Ramos (cell line): Measurements from ENCODE around the gene ANKRD13A.
"Not testable (repeated sequence)": the region's sequence is repeated elsewhere in the genome, so short reads cannot be mapped to it uniquely, and the experiment has no call there.

Experiments used
- in situ Hi-C: fragments of 300-500 bp; cut with MboI; formaldehyde crosslinking; loops from one replicate; pipeline ENCODE4 v1.14.3; 2022; ENCODE audit warnings: low sequenced_read_pairs; ENCODE audit not compliant: unreplicated experiment

Gene ANKRD13A

DNA sequence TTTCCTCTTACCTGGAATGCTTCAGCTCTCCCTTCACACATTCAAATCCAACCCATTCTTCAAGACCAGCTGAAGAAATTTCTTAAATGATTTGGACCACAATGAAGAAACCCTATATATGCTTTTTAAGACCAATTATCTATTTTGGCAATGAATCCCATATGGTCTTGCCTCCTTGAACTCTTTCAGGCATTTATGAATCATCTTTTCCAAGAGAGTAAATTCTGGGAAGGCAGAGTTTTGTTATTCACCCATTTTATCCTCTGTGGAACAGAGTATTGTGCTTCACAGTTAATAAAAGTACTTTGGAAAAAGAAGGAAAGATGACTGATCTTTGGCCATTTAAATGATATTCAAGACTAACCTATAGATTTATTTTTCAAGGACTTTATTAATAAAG is 17.0 kb upstream of the ANKRD13A start:
- in situ Hi-C loops = no loop called here

GRCh38 chr12:109983432-109984142 is 15.6 kb upstream of the ANKRD13A start:
- in situ Hi-C loops = no loop called here

DNA sequence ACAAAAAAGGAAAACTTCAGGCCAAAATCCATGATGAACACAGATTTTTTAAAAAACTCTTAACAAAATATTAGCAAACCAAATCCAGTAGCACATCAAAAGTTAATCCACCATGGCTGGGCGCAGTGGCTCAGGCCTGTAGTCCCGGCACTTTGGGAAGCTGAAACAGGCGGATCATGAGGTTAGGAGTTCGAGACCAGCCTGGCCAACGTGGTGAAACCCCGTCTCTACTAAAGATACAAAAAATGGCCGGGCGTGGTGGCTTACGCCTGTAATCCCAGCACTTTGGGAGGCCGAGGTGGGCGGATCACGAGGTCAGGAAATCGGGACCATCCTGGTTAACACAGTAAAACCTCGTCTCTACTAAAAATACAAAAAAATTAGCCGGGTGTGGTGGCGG is 13.0 kb upstream of the ANKRD13A start:
- in situ Hi-C loops = not testable (repeated sequence)

DNA sequence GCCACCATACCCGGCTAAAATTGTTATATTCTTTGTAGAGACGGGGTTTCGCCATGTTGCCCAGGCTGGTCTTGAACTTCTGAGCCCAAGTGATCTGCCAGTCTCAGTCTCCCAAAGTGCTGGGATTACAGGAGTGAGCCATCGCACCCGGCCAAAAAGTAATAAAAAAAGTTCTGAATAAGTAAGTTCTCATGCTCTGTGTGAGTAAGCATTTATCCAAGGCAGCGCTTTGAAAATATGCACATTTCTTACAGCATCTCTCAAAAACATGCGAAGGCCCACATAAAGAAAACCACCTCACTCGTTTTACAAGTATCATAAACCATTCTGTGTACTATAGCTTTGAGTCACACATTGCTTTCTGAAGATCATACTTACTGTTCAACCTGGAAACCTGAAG is 11.6 kb upstream of the ANKRD13A start:
- in situ Hi-C loops = no loop called here

GRCh38 chr12:109988274-109988673 is 11.0 kb upstream of the ANKRD13A start:
- in situ Hi-C loops = no loop called here

- in situ Hi-C loops = no loop called here
These were observed 10.3 kb upstream of the ANKRD13A start for GRCh38 chr12:109988903-109989302.

- in situ Hi-C loops = no loop called here
These were observed 9.8 kb upstream of the ANKRD13A start for GRCh38 chr12:109989380-109989779.

DNA sequence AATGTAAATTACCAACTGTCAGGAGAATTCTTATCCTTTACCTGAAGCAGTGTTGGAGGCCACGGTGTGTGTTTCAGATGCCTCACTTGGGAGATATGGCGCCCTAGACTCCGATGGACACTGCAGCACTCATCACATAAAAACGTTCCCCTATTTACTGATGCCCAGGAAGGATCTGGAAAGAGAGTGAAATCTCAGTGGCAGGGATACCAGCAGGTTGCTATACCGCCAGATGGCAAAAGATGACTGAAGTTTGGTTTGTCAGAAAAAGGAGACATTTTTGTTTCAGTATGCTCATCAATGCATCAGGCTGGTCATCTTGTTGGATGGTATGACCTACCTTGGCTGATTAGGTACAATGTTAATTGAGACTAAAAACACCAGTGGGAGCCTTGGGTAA is 7.6 kb upstream of the ANKRD13A start:
- in situ Hi-C loops = no loop called here

GRCh38 chr12:109993091-109993490 is 6.1 kb upstream of the ANKRD13A start:
- in situ Hi-C loops = no loop called here

- in situ Hi-C loops = no loop called here
These were observed 4.6 kb upstream of the ANKRD13A start for GRCh38 chr12:109994401-109995175.

GRCh38 chr12:109995361-109995685 is 3.9 kb upstream of the ANKRD13A start:
- in situ Hi-C loops = no loop called here

DNA sequence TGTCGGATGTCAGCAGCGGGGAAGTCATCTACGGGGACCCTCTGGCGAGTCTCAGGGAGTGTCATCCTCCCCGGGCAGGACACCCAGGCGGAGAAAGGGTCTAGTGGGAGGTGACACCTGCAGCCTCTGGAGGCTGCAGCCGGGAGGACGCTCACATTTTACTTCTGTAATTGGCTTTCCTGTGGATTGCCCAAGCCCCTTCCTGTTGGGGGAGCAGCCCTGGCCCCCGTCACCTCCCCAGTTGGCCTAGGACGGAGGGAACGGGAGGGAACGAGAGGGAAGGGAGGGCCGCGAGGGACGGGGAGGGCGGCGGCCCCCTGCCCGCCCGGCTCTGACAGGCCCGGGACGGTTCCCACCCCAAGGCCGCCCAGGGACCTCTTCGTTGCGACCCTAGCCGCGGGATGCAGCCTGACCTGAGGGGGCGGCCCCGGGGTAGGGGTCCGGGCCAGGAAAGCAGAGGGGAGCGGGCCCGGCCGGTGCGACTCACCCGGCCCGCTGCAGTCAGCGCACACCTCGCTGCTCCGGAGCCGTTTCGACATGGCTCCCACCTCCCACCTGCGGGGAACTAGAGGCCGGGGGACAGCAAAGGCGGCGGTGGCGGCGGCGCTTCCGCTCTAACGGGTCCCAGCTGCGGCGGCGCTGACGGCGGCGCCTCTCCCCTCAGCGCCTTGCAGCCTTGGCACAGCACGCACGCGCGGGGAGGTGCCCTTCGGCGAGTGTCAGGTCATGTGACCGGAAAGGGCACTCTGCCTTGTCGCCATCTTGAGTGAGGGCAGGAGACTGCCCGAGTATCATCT is 3.3 kb upstream of the ANKRD13A start, which contains the start of gene GIT2:
Gene GIT2 (minus strand): TSS at position 683 of the 797 bp plus-strand sequence. CDS start 144 bp downstream, at position 539.
- in situ Hi-C loops = no loop called here

- in situ Hi-C loops = no loop called here
These were observed 2.8 kb upstream of the ANKRD13A start for GRCh38 chr12:109996483-109996853.

- in situ Hi-C loops = no loop called here
These were observed 1.8 kb upstream of the ANKRD13A start for GRCh38 chr12:109997393-109997792.

- in situ Hi-C loops = no loop called here
These were observed 858 bp upstream of the ANKRD13A start for GRCh38 chr12:109998241-109998903.

- in situ Hi-C loops = no loop called here
These were observed 380 bp downstream of the ANKRD13A start for GRCh38 chr12:109999649-109999971.

DNA sequence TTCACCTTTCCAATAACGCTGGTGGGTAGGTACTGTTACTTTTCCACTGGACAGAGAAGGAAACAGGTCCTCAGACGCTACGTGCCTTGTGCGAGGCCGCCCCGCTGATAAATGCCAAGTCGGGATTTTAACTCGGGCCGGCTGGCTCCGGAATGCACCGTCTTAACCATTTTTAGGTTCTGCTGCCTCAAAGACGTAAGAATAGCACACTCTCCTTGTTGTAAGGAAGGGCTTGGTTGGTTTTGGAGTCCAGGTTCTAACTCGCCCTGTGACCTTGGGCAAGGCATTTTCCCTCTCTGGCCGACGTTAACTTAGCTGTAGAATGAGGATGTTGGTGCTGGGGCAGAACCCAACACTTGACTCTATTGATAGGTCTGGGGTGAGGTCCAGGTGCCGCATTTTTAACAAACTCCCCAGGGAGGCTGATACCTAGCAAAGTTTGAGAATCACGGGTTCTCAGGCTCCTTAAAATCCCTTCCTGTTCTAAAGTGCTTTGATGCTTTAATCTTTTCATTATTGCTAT is 814 bp downstream of the ANKRD13A start:
- in situ Hi-C loops = no loop called here

DNA sequence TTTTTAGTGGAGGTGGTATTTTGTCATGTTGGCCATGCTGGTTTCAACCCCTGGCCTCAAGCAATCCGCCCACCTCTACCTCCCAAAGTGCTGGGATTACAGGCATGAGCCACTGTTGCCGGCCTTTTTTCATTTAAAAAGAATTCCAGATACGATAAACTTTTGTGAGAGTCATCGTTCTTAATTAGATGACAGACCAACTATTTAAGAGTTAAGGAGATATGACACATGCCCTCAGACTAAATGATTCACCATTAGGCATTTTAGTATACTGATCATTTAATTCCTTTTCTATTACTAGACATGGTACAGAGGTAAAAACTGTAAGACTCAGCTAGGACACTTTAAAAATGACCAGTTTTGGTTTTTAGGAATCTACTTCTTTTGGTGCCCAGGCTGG is 2.4 kb downstream of the ANKRD13A start:
- in situ Hi-C loops = no loop called here

- in situ Hi-C loops = no loop called here
These were observed 3.7 kb downstream of the ANKRD13A start for GRCh38 chr12:110002676-110003515.

GRCh38 chr12:110004598-110004997 is 5.4 kb downstream of the ANKRD13A start:
- in situ Hi-C loops = no loop called here
